Measurements from ENCODE around the gene MMADHC. TPM values are rescaled to one million over a fixed set of nuclear protein-coding genes. Genes with fewer than 3 reads are reported as not detected.

Gene MMADHC
- total and polyA plus RNA-seq, 2 of the 13 experiments (the other 11 are each of a cell fraction or from before 2014, with no cell fraction given), result 90.2 to 210 TPM

DNA sequence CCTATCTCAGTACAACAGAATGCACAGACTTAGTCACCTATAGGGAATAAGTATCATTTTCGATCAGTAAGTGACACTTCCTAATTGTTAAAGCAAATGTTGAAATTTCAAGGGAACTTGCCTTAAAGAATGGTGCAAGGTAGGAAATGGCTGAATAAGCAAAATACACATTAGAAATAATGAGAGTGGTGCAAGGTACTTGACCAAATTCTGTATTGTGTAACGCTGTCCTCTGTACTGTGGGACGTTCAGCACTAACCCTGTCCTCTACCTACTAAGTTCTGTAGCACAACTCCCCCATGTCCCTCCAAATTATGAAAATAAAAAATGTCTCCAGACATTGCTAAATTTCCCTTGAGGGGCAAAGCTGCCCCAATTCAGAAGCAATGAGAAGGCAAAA, 19.4 kb downstream of the MMADHC start:
- BruUV-seq (replicated peaks), result no TSS peak
- H3K27me3 ChIP-seq (ENCODE audit: control insufficient read depth in 1 of 2, insufficient read depth in 2 of 2, low read length in 2 of 2), result no peaks in the 10 kb centered on the region
- CTCF ChIA-PET (ENCODE audit: low intra/inter-chr PET ratio, low total read pairs), result no interaction called here
- peaks cover 9 to 52% of the 10 kb centered on the region in 2 experiments for H3K36me3 ChIP-seq (replicated peaks in 1 of 2; ENCODE audit: control insufficient read depth in 1 of 2, insufficient read depth in 2 of 2, low read length in 2 of 2)
- POLR2A ChIA-PET, result no interaction called here
- H3K27ac ChIP-seq (ENCODE audit: extremely low read length, insufficient read depth, low read length), result no peak overlapping the region
- H4K20me1 ChIP-seq (ENCODE audit: insufficient read depth, low read length), result peaks cover 1% of the 10 kb centered on the region; the same call in 1 of the 2 replicates
- no peaks in the 10 kb centered on the region for H3K4me1 ChIP-seq (ENCODE audit: insufficient read depth, low read length)
- TF ChIP-seq CBX1 (IDR thresholded peaks at IDR 0.05; ENCODE audit: low read depth) (no peak), MAFF (IDR thresholded peaks at IDR 0.05; ENCODE audit: low read depth, low read length) (peak; percentile 90), MAFK (conservative IDR thresholded peaks at IDR 0.05 in 1 of 2, IDR thresholded peaks at IDR 0.05 in 1 of 2; ENCODE audit: low read length in 2 of 2) (peak; percentile 87 to 92)
- TF ChIP-seq, protein P1, sequence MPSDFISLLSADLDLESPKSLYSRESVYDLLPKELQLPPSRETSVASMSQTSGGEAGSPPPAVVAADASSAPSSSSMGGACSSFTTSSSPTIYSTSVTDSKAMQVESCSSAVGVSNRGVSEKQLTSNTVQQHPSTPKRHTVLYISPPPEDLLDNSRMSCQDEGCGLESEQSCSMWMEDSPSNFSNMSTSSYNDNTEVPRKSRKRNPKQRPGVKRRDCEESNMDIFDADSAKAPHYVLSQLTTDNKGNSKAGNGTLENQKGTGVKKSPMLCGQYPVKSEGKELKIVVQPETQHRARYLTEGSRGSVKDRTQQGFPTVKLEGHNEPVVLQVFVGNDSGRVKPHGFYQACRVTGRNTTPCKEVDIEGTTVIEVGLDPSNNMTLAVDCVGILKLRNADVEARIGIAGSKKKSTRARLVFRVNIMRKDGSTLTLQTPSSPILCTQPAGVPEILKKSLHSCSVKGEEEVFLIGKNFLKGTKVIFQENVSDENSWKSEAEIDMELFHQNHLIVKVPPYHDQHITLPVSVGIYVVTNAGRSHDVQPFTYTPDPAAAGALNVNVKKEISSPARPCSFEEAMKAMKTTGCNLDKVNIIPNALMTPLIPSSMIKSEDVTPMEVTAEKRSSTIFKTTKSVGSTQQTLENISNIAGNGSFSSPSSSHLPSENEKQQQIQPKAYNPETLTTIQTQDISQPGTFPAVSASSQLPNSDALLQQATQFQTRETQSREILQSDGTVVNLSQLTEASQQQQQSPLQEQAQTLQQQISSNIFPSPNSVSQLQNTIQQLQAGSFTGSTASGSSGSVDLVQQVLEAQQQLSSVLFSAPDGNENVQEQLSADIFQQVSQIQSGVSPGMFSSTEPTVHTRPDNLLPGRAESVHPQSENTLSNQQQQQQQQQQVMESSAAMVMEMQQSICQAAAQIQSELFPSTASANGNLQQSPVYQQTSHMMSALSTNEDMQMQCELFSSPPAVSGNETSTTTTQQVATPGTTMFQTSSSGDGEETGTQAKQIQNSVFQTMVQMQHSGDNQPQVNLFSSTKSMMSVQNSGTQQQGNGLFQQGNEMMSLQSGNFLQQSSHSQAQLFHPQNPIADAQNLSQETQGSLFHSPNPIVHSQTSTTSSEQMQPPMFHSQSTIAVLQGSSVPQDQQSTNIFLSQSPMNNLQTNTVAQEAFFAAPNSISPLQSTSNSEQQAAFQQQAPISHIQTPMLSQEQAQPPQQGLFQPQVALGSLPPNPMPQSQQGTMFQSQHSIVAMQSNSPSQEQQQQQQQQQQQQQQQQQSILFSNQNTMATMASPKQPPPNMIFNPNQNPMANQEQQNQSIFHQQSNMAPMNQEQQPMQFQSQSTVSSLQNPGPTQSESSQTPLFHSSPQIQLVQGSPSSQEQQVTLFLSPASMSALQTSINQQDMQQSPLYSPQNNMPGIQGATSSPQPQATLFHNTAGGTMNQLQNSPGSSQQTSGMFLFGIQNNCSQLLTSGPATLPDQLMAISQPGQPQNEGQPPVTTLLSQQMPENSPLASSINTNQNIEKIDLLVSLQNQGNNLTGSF (CRISPR knock-in tag; IDR thresholded peaks at IDR 0.05), result no peak
- H2AFZ ChIP-seq (ENCODE audit: low read length), result no peak overlapping the region
- ATAC-seq (no peak), FAIRE-seq (no peak), DNase-seq (ENCODE audit: low spot score) (no peak)
- H3K79me2 ChIP-seq (ENCODE audit: insufficient read depth, low read length), result no peaks in the 10 kb centered on the region
- H3K9me3 ChIP-seq (ENCODE audit: low read length), result no peaks in the 10 kb centered on the region
- no peak overlapping the region for H3K4me3 ChIP-seq (replicated peaks in 1 of 3; ENCODE audit: insufficient read depth in 1 of 3, low read depth in 2 of 3, low read length in 3 of 3)
- H3K4me2 ChIP-seq (ENCODE audit: low read depth, low read length), result no peak overlapping the region
- in situ Hi-C loops (cut with HindIII; ENCODE audit: extremely low pct_ligation_motif_present, low pct_unique_long_range_greater_than_20kb) (no loop called here), intact Hi-C loops (cut with micrococcal nuclease; ENCODE audit: unreplicated experiment) (loop anchor here (10.0 kb wide), 1 partner anchor 233 kb away; the partner anchor contains the start of gene LYPD6)
- 95% methylated on average over 3 of the region's 3 CpGs for WGBS (ENCODE audit: low lambda C conversion rate)
- no peak overlapping the region for H3K9ac ChIP-seq (ENCODE audit: insufficient read depth, low read depth, low read length)

All from HepG2 (cell line).